IMR-90 (cell line): ENCODE data around the gene SPIC.

ENCODE experiments used
- CEBPB ChIP-seq: IDR thresholded peaks from 2 replicates; pipeline ENCODE4 v1.6.1; 2012; ENCODE audit warnings: low read depth, low read length, improper control_type of control experiment
- ELK1 ChIP-seq: fragments of 150-350 bp; IDR thresholded peaks from 2 replicates; pipeline ENCODE4 v1.6.1; 2016; ENCODE audit warnings: low read depth, mild to moderate bottlenecking, low read length, moderate library complexity, borderline replicate concordance
- FOS ChIP-seq: fragments of 150-350 bp; IDR thresholded peaks from 2 replicates; pipeline ENCODE4 v1.6.1; 2016; ENCODE audit warnings: low read depth, low read length
- MAFK ChIP-seq: IDR thresholded peaks from 2 replicates; pipeline ENCODE4 v1.6.1; 2012; ENCODE audit warnings: low read depth, low read length, improper control_type of control experiment
- POLR2A ChIP-seq: IDR thresholded peaks from 2 replicates; pipeline ENCODE4 v1.6.1; 2012; ENCODE audit warnings: mild to moderate bottlenecking, low read depth, low read length
- RAD21 ChIP-seq: IDR thresholded peaks from 2 replicates; pipeline ENCODE4 v1.6.1; 2012; ENCODE audit warnings: low read length, improper control_type of control experiment
- RCOR1 ChIP-seq: IDR thresholded peaks from 2 replicates; pipeline ENCODE4 v1.6.1; 2012; ENCODE audit warnings: mild to moderate bottlenecking, low read length, improper control_type of control experiment; ENCODE audit not compliant: insufficient replicate concordance
- SMC3 ChIP-seq: fragments of 150-350 bp; IDR thresholded peaks from 2 replicates; pipeline ENCODE4 v1.6.1; 2016; ENCODE audit warnings: low read depth, mild to moderate bottlenecking, antibody characterized with exemption, low read length, moderate library complexity
- USF2 ChIP-seq: fragments of 150-350 bp; IDR thresholded peaks from 2 replicates; pipeline ENCODE4 v1.6.1; 2017; ENCODE audit warnings: mild to moderate bottlenecking, antibody characterized with exemption, low read length, low read depth
- TF ChIP-seq, protein P1 (sequence below): conservative IDR thresholded peaks from 2 replicates; pipeline ENCODE4 v1.5.1; 2012; ENCODE audit warnings: mild to moderate bottlenecking, low read depth, low read length, improper control_type of control experiment

DNA sequence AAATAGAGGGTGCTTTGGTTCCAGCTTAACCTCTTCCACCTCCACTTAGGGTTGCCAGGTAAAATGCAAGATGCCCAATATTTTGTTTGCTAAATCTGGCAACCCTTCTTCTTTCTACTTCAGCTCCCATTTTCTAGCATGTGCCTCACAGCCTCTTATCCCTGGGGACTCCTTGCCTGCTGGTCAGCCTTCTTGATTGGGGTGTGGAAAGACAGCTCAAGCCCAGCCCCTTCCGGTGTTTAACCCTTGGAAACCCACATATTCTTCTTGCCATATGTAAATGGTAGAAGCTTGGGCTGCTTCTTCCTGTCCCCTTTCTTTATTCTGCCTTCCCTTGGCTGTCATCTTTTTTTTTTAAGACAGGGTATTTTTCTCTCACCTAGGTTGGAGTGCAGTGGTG is 5.7 kb downstream of the SPIC start:
- TF ChIP-seq, protein P1, sequence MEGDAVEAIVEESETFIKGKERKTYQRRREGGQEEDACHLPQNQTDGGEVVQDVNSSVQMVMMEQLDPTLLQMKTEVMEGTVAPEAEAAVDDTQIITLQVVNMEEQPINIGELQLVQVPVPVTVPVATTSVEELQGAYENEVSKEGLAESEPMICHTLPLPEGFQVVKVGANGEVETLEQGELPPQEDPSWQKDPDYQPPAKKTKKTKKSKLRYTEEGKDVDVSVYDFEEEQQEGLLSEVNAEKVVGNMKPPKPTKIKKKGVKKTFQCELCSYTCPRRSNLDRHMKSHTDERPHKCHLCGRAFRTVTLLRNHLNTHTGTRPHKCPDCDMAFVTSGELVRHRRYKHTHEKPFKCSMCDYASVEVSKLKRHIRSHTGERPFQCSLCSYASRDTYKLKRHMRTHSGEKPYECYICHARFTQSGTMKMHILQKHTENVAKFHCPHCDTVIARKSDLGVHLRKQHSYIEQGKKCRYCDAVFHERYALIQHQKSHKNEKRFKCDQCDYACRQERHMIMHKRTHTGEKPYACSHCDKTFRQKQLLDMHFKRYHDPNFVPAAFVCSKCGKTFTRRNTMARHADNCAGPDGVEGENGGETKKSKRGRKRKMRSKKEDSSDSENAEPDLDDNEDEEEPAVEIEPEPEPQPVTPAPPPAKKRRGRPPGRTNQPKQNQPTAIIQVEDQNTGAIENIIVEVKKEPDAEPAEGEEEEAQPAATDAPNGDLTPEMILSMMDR = no peak
- TF ChIP-seq POLR2A (no peak), FOS (no peak), USF2 (no peak), MAFK (no peak), SMC3 (no peak), RCOR1 (no peak), CEBPB (no peak), RAD21 (no peak), ELK1 (no peak)
